Measurements from ENCODE around the gene FGGY. TPM values are rescaled to one million over a fixed set of nuclear protein-coding genes. Genes with fewer than 3 reads are reported as not detected.
"Not testable (repeated sequence)": the region's sequence is repeated elsewhere in the genome, so short reads cannot be mapped to it uniquely, and the experiment has no call there.

The FGGY gene, protein sequence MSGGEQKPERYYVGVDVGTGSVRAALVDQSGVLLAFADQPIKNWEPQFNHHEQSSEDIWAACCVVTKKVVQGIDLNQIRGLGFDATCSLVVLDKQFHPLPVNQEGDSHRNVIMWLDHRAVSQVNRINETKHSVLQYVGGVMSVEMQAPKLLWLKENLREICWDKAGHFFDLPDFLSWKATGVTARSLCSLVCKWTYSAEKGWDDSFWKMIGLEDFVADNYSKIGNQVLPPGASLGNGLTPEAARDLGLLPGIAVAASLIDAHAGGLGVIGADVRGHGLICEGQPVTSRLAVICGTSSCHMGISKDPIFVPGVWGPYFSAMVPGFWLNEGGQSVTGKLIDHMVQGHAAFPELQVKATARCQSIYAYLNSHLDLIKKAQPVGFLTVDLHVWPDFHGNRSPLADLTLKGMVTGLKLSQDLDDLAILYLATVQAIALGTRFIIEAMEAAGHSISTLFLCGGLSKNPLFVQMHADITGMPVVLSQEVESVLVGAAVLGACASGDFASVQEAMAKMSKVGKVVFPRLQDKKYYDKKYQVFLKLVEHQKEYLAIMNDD
- 100 to 1,000 TPM in 1 of 4 donors, 10 to 100 TPM in 3; 20.6 to 138 (median 32.8) TPM for total RNA-seq

DNA sequence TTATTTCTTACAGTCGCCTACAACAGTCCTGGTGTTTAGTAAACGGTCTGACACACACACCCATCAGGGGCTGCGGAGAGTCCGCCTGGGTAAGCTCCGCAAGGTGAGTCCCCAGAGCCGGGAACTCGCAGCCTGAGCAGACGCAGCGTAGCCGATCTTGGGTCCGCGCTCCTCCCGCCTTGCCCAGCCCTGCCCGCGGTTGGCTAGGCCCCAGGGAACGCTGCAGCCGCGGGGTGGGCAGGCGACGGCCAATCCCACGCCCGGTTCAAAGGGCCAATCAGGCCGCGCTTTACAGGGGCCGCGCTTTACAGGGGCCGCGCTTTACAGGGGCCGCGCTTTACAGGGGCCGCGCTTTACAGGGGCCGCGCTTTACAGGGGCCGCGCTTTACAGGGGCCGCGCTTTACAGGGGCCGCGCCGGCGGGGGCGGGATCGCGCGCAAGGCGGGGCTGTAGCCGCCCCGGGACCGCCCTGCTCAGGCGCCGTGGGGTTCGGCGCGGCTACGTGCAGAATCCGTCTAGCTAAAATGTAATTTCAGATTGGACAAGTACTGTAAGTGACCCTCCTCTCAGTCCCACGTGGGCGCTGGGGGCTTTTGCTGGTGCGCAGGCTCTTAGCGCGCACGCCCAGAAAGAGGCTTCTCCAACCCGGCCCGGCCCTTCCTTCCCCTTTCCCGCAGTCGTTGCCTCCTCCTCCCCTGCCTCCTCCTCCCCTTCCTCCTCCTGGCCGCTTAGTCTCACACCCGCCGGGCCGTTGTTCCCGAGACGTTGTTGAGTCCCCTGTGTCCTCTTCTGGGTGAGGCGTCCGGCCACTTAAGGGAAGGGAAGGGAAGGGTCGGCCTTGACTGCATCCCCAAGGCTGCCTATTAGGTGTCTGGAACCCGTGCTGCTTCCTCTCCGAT, at the start of gene FGGY:
Gene FGGY, plus strand, starts transcription at position 737 of the 899 bp plus-strand sequence. CDS start 24,456 bp downstream, outside the sequence.
- peak within 1 kb of the TSS; percentile 43 to 51 for H3K4me3 ChIP-seq
- no peaks in the 10 kb centered on the region for H3K27me3 ChIP-seq
- TF ChIP-seq, protein P1, sequence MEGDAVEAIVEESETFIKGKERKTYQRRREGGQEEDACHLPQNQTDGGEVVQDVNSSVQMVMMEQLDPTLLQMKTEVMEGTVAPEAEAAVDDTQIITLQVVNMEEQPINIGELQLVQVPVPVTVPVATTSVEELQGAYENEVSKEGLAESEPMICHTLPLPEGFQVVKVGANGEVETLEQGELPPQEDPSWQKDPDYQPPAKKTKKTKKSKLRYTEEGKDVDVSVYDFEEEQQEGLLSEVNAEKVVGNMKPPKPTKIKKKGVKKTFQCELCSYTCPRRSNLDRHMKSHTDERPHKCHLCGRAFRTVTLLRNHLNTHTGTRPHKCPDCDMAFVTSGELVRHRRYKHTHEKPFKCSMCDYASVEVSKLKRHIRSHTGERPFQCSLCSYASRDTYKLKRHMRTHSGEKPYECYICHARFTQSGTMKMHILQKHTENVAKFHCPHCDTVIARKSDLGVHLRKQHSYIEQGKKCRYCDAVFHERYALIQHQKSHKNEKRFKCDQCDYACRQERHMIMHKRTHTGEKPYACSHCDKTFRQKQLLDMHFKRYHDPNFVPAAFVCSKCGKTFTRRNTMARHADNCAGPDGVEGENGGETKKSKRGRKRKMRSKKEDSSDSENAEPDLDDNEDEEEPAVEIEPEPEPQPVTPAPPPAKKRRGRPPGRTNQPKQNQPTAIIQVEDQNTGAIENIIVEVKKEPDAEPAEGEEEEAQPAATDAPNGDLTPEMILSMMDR (IDR thresholded peaks at IDR 0.05): peak in 1 of 4 experiments; percentile 29
- TF ChIP-seq POLR2A (IDR thresholded peaks at IDR 0.05): peak; percentile 67 to 81
- peak within 1 kb of the TSS; percentile 96 to 99 for H3K27ac ChIP-seq
- H3K9me3 ChIP-seq: no peaks in the 10 kb centered on the region
- DNase-seq: peak; percentile 96 to 98
- intact Hi-C loops (cut with DNase I; ENCODE audit: low total_unique reads): loop anchor here (10.0 kb wide), 1 partner anchor 58 kb away; no protein-coding TSS in a partner anchor
- no peaks in the 10 kb centered on the region for H3K36me3 ChIP-seq
- H3K4me1 ChIP-seq: no peaks in the 10 kb centered on the region

DNA sequence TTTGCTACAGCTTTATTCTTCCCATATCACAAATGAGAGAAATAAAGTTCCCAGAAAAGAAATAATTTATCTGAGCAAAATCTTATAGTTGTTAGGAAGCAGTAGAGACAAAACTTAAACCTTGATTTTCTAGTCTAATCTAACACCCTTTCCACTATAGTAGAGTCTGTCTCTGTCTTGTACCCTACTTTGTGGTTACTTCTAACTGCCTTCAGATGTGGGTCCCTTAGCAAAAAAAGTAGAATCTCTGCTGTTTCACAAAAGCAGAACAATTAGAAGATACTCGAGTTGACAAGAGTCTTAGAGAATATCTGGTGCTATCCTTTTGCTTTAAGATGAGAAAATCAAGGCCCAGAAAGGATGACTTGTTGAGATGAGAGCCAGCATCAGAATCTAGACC, 48.1 kb upstream of the FGGY start:
- no peaks in the 10 kb centered on the region for H3K36me3 ChIP-seq
- TF ChIP-seq, protein P1 (IDR thresholded peaks at IDR 0.05): no peak
- TF ChIP-seq POLR2A (IDR thresholded peaks at IDR 0.05): no peak
- no peaks in the 10 kb centered on the region for H3K4me1 ChIP-seq
- intact Hi-C loops (cut with DNase I; ENCODE audit: low total_unique reads): no loop called here
- no peak for DNase-seq
- peak overlapping the region; percentile 58 to 62 for H3K27ac ChIP-seq
- no peaks in the 10 kb centered on the region for H3K27me3 ChIP-seq
- peaks cover 0 to 5% of the 10 kb centered on the region in 2 donors for H3K9me3 ChIP-seq
- H3K4me3 ChIP-seq: no peak overlapping the region

DNA sequence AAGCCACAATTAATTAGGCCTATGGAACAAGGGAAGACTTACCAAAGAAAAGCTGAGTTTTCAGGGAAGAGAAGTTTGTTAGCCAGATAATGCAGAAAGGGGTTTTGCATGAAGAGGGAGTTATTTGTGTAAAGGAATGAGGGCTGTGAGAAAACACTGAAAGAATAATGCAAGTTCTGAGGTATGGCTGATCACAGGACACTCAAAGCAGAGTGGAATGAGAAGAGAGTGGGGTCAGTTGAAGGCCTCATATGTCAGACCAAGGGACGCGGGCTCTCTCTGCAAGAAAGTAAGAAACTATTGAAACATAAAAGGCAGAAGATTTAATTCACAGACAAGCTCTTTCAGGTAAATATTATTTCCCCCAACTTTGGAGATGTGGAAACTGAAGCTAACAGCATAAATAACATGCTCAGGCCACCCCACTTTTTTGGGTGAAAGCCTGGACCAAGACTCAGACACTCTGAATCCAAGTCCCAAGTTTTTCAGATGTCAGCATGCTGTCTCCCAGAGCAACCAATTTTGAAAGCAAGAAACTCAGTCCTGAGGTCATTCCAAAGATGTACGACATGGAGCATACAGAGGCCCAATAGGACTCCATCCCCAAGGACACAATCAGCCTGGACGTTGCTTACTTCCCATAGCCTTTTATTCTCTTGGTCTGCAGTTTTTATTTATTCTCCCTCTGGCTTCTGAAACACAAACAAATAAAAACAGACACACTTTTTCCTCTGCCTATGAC, 47.3 kb upstream of the FGGY start:
- Histone ChIP-seq H3K4me1 (no peaks in the 10 kb centered on the region), H3K27me3 (no peaks in the 10 kb centered on the region), H3K36me3 (no peaks in the 10 kb centered on the region), H3K4me3 (no peak overlapping the region), H3K9me3 (peaks cover 0 to 5% of the 10 kb centered on the region in 2 donors), H3K27ac (peak overlapping the region; percentile 58 to 62)
- TF ChIP-seq, protein P1 (IDR thresholded peaks at IDR 0.05): no peak
- TF ChIP-seq POLR2A (IDR thresholded peaks at IDR 0.05): no peak
- intact Hi-C loops (cut with DNase I; ENCODE audit: low total_unique reads): no loop called here
- no peak for DNase-seq

DNA sequence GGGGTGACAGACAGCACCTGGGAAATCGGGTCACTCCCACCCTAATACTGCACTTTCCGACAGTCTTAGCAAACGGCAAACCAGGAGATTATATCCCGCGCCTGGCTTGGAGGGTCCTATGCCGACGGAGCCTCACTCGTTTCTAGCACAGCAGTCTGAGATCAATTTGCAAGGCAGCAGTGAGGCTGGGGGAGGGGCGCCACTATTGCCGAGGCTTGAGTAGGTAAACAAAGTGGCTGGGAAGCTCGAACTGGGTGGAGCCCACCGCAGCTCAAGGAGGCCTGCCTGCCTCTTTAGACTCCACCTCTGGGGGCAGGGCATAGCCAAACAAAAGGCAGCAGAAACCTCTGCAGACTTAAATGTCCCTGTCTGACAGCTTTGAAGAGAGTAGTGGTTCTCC, 45.8 kb upstream of the FGGY start:
- H3K4me3 ChIP-seq; intact Hi-C loops (cut with DNase I; ENCODE audit: low total_unique reads); H3K4me1 ChIP-seq; H3K27me3 ChIP-seq; H3K9me3 ChIP-seq; DNase-seq; H3K36me3 ChIP-seq: not testable (repeated sequence)
- H3K27ac ChIP-seq: peak overlapping the region in 1 of 2 donors; percentile 33

DNA sequence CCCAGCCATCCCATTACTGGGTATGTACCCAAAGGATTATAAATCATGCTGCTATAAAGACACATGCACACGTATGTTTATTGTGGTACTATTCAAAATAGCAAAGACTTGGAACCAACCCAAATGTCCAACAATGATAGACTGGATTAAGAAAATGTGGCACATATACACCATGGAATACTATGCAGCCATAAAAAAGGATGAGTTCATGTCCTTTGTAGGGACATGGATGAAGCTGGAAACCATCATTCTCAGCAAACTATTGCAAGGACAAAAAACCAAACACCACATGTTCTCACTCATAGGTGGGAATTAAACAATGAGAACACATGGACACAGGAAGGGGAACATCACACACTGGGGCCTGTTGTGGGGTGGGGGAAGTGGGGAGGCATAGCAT, 40.5 kb upstream of the FGGY start:
- H3K4me1 ChIP-seq; intact Hi-C loops (cut with DNase I; ENCODE audit: low total_unique reads); H3K27me3 ChIP-seq; H3K9me3 ChIP-seq; H3K27ac ChIP-seq; H3K36me3 ChIP-seq; H3K4me3 ChIP-seq; DNase-seq: not testable (repeated sequence)

Measured in uterus (tissue), 4 donors.